Right ventricle myocardium superior (tissue), 1 donor: Measurements from ENCODE around the gene ROBO1. TPM values are rescaled to one million over a fixed set of nuclear protein-coding genes. Genes with fewer than 3 reads are reported as not detected.

Experiments used
- ATAC-seq: fragments of 200-7000 bp; cut with Tn5 transposase; one replicate; pipeline ENCODE4 v1.9.1; 2020; ENCODE audit warnings: mild to moderate bottlenecking; ENCODE audit not compliant: poor library complexity
- DNase-seq: peaks from one replicate; pipeline ENCODE4 v3.0.0-alpha.2; 2020
- intact Hi-C: fragments of 100-400 bp; cut with DNase I; formaldehyde crosslinking; loops from one replicate; pipeline ENCODE4 v1.11.2; 2022
- total RNA-seq: library from RNA; stranded (reverse); fragmentation: NEBNext Ultra II Directional; extraction: Animal tissue kit (Norgen Biotek cat#: 25700); gene quantifications from one replicate; pipeline ENCODE4 v1.2.1, GENCODE V29; 2021
- donor health status: DM: no; HTN: yes; CAD: no; lungs with severe emphysema.

ROBO1 gene
- total RNA-seq, 1 donor from 2014 or later = 6.7 TPM

GRCh38 chr3:79030157-79030556 lies 737.6 kb downstream of the ROBO1 start:
- DNase-seq (no peak), ATAC-seq (no peak)
- intact Hi-C loops = no loop called here

DNA sequence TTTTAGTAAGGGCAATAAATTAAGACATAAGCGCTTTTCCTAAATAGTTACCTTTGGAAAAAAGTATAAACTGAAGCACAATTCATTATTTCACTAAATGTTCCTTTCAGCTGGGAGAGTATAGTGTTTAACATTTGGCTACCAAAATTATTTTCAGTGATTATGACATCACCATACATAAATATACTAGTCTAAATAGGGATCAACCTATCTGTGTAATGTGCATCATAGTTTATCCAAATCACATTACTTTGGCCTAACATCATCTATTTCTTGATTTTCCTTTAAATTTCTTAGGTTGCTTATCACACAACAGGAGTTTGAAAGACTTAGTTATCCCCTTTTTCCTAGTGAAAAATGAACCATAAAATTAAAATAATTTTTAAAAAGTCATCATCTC lies 738.9 kb downstream of the ROBO1 start:
- DNase-seq (no peak), ATAC-seq (no peak)
- intact Hi-C loops = no loop called here

GRCh38 chr3:79027593-79027992 lies 740.2 kb downstream of the ROBO1 start:
- ATAC-seq (no peak), DNase-seq (no peak)
- intact Hi-C loops = no loop called here

- intact Hi-C loops = no loop called here
- DNase-seq (no peak), ATAC-seq (no peak)
These were observed 747.9 kb downstream of the ROBO1 start for GRCh38 chr3:79019924-79020173.

GRCh38 chr3:79019137-79019923 lies 748.5 kb downstream of the ROBO1 start:
- intact Hi-C loops = no loop called here
- ATAC-seq (peak; percentile 93), DNase-seq (peak; percentile 81)

DNA sequence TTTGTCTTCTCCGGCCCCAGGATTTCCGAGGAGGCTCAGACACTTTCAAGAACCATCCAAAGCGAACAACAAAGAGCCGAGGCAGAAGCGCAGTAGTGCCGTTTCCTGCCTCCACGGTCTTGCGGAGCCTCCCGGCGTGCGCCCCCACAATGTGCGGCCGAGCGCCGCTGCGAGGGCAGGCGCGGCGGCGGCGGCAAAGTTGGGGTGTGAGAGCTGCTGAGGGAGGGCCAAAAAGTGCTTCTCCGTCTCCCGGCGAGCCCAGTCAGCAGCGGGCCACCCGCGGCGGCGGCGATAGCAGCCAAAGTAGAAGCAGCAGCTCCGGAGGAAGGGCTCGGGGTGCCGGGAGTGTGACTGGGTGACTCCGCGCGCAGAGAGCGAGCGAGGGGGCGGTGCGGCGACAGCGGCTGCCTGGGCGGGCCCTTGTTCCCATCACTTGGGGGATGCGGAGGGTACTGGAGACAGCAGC lies 749.1 kb downstream of the ROBO1 start:
- intact Hi-C loops = no loop called here

DNA sequence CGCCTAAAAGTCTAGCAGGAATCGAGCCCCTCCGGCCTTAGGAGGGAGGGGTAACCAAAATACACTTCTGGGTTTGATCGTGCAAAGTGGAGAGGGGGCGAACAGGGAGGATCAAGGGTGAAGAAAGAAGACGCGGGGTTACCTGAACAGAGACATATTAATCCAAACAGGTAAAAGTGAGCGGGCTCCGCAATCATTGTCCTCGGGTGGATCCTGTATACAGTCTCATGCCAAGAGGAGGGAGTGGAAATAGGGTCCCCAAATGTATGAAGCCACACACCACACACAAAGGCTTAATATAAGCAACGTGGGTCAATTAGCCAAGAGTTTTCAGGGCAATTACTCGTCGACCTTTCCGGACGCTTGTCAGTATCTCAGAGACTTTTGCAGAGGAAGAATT lies 749.5 kb downstream of the ROBO1 start:
- intact Hi-C loops = no loop called here
- no peak for DNase-seq
- peak; percentile 2 for ATAC-seq

More for the DNA sequence above, 749.1 kb downstream of the ROBO1 start:
- ATAC-seq (peak; percentile 83), DNase-seq (peak; percentile 76)

DNA sequence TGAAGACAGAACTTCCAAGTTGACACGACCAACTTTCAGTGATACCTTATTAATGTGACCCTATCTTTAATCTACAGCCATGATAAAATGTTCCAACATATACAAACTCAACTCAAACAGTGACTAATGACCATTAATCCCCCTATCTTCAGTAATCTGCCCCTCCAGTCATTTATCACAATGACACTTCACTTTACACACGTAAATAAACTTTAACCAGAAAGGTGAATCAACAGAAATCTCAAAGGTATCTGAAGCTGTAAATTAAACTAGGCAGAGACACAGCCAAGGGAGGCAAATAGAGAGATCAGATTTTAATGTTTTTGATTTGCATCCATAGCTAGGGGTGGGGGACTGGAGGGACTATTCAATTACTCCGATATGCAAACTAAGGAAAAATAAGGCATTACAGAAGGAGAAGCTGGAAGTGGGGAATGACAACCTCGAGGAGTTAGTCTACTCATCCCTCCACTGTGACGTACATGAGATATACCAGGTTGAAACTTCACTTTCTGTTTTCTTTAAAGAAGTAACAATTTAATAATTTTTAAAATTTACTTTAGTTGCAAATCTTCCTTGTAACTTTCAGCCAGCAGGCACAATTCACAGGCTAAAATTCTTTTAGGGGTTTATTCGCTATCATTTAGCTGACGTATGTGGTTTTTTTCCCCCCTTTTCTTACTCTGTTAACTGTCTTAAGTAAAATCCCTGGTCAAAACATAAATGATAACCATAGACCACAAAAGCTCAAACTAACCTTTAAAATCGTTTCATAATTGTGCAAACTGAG lies 751.0 kb downstream of the ROBO1 start:
- no peak for DNase-seq
- intact Hi-C loops = no loop called here
- ATAC-seq = no peak

- intact Hi-C loops = no loop called here
- ATAC-seq (no peak), DNase-seq (no peak)
These were observed 751.9 kb downstream of the ROBO1 start for GRCh38 chr3:79015854-79016253.

GRCh38 chr3:79012946-79013362 lies 754.8 kb downstream of the ROBO1 start:
- DNase-seq = no peak
- ATAC-seq = no peak
- intact Hi-C loops = no loop called here

DNA sequence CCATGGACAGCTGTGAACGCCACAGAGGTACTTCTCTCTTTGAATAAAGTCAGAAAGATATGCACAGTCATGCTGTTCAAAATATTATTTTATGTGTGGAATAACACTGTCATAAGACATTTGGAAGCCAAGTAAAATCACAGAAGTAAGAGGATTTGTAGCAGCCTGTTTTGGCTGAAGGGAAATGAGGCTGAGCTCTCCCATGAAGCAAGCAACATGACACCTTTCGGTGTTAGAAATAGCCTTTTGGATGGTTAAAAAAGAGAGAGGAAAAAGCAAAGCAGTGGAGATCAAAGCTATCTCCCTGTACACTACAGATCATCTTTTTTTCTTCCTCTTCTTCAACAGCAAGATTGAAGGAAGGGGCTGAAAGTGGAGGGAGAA lies 755.3 kb downstream of the ROBO1 start:
- intact Hi-C loops = no loop called here
- ATAC-seq (no peak), DNase-seq (no peak)

DNA sequence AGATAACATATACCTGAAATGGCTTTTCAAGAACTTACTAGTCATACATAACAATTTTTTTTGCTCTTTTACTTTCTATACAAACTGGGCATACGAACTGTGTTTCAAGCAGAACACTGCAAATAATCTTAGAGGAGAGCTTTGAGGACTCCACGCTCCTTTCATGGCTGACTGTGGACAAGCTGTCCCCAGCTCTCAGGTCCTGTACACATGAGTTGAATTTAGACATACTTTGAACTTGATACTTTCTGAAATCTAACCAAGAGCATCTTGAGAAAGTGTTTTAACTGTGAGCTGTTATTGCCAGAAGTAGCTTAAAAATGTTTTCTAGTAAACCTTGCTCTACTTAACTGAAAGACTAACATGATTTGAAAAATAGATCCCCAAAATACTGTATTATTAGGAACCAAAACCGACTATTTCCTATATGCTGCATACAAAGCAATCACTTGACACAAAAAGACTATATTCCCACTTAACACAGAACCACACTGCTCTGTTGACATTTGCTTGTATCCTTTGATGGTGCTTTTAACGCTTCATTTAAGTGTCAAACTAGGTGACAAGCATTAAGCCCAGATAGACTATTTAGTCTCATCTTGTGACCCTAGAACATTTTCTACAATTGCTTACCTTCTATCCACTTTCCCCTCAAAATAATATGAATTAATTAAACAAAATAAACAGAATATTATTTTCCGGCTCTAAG lies 755.8 kb downstream of the ROBO1 start:
- intact Hi-C loops = no loop called here
- no peak for DNase-seq
- ATAC-seq = no peak

GRCh38 chr3:79009861-79010260 lies 757.9 kb downstream of the ROBO1 start:
- intact Hi-C loops = no loop called here
- ATAC-seq (no peak), DNase-seq (no peak)

- ATAC-seq = no peak
- no peak for DNase-seq
- intact Hi-C loops = no loop called here
These were observed 761.7 kb downstream of the ROBO1 start for GRCh38 chr3:79006077-79006476.

DNA sequence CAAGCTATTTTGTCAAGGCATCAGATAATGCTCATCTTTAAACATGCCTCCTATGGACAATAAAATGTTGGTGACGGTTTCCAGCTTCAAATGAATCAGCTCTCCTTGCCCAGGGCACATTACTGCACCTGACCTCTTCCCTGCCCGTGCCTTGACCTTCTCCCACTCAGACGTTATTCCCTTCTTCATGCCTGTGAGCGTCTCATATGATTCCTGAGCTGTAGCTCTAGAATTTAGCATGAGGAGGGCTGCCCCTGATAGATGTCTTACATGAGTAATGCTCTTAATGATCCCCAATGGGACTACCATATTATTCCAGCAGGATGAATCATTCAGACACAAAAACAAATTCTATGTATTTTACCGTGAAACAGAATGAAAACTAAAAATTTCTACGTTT lies 762.7 kb downstream of the ROBO1 start:
- intact Hi-C loops = no loop called here
- DNase-seq (no peak), ATAC-seq (no peak)

DNA sequence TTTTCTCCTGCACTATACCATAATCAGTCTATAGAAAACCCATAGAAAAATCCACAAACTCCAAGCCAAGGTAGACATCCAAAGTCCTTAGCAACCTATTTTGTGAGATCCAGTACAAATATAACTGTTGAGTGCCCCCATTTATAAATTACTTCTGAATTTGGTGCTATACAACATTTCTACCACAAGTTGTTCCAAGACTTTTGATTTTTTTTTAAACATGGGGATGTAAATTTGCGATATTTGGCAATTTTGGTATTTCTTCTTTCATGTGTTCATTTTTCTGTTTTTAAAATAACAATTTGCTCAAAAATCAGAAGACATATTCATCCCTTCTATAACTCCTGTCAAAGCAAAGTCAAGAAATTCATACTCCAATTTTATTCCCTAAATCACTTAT lies 763.8 kb downstream of the ROBO1 start:
- DNase-seq = no peak
- intact Hi-C loops = no loop called here
- no peak for ATAC-seq

DNA sequence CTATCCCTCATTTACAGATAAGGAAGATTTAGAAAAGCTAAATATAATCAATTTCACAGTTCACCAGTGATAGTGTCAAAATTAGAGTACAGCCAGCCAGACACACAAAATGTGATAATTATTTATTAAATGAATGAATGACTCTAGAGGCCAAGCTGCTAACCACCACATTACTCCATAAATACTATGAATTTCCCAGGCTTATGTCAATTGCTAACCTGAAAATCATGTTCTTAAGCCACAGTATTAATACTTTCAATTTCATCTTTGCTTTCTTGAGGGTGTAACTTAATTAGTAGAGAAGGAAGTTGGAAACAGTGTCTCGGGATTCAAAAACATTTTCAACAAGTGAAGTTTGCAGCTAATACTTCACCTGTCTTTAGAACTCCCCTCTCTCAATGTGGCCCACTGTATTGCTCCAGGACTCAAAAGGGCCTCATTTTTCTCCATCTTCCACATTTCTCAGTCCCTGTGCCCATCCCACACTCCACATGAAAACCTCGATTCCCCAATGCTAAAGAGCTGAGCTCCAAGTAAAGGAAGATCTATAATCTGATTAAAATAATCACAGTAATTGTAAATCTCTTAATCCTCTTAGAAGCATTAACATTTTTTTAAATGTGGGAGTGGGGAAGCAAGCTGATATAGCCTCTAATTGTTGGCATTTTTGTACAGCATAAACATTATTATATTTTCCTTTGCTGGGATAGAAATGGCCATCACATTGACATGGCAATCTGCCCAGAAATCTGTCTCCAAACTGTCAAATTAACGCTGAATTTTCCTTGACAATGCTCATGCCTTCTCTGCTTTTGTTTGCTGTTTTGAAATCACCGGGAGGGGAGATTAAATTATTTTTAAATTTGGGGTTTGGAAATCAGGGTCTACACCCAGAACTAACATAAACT lies 765.1 kb downstream of the ROBO1 start:
- intact Hi-C loops = no loop called here
- no peak for ATAC-seq
- DNase-seq = no peak

DNA sequence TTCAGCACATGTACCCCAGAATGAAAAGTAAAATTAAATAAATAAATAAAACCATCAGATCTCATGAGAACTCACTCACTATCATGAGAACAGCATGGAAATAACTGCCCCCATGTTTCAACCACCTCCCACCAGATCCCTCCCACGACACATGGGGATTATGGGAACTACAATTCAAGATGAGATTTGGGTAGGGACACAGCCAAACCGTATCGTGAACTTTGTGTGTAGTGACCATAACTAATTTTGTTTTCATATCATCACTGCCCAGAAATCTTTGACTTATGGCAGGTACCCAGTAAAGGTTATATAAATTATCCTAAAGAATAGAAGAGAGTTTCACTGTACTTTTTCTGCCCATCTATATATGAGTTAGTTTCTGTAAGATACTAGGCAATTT lies 766.5 kb downstream of the ROBO1 start:
- DNase-seq (no peak), ATAC-seq (no peak)
- intact Hi-C loops = no loop called here

GRCh38 chr3:78999139-78999538 lies 768.7 kb downstream of the ROBO1 start:
- ATAC-seq = no peak
- no peak for DNase-seq
- intact Hi-C loops = no loop called here
